Stimulated activated naive CD8-positive, alpha-beta T cell treated with anti-CD3 and anti-CD28 coated beads, Interleukin-15, Interleukin-2, amounts not matched to agents 100 ng/mL and 50 ng/mL, for 24 hours (primary cell): Measurements from ENCODE around the gene PSAT1.

Experiments used
- H3K27ac Mint-ChIP-seq: one replicate; pipeline ENCODE4 v1.8.0; 2021; ENCODE audit warnings: mild to moderate bottlenecking, mixed read lengths
- H3K27me3 Mint-ChIP-seq: one replicate; pipeline ENCODE4 v1.8.0; 2021; ENCODE audit warnings: mixed read lengths
- H3K36me3 Mint-ChIP-seq: one replicate; pipeline ENCODE4 v1.8.0; 2021; ENCODE audit warnings: low read depth, mixed read lengths
- H3K4me1 Mint-ChIP-seq: one replicate; pipeline ENCODE4 v1.8.0; 2021; ENCODE audit warnings: low read depth, mixed read lengths
- H3K4me3 Mint-ChIP-seq: one replicate; pipeline ENCODE4 v1.8.0; 2021; ENCODE audit warnings: mild to moderate bottlenecking, mixed read lengths
- H3K9me3 Mint-ChIP-seq: one replicate; pipeline ENCODE4 v1.8.0; 2021; ENCODE audit warnings: mixed read lengths

Gene PSAT1

GRCh38 chr9:78286125-78286524 is 10.8 kb upstream of the PSAT1 start:
- no peak overlapping the region for H3K4me3 Mint-ChIP-seq
- H3K4me1 Mint-ChIP-seq, result no peaks in the 10 kb centered on the region

GRCh38 chr9:78286946-78287388 is 10.0 kb upstream of the PSAT1 start:
- Mint-ChIP-seq H3K4me3 (no peak overlapping the region), H3K36me3 (no peaks in the 10 kb centered on the region), H3K27me3 (peaks cover 6% of the 10 kb centered on the region), H3K4me1 (no peaks in the 10 kb centered on the region), H3K27ac (no peak overlapping the region), H3K9me3 (peaks cover 4% of the 10 kb centered on the region)

More at GRCh38 chr9:78286125-78286524, 10.8 kb upstream of the PSAT1 start:
- Mint-ChIP-seq H3K27ac (no peak overlapping the region), H3K9me3 (peaks cover 4% of the 10 kb centered on the region), H3K27me3 (peaks cover 6% of the 10 kb centered on the region), H3K36me3 (no peaks in the 10 kb centered on the region)

- no peaks in the 10 kb centered on the region for H3K36me3 Mint-ChIP-seq
- H3K27ac Mint-ChIP-seq, result no peak overlapping the region
- peaks cover 4% of the 10 kb centered on the region for H3K9me3 Mint-ChIP-seq
- H3K27me3 Mint-ChIP-seq, result peaks cover 6% of the 10 kb centered on the region
- H3K4me3 Mint-ChIP-seq, result no peak overlapping the region
- peaks cover 10% of the 10 kb centered on the region for H3K4me1 Mint-ChIP-seq
Observed at GRCh38 chr9:78288214-78288892, 8.6 kb upstream of the PSAT1 start.

GRCh38 chr9:78289474-78289873 is 7.5 kb upstream of the PSAT1 start:
- no peaks in the 10 kb centered on the region for H3K9me3 Mint-ChIP-seq
- H3K4me1 Mint-ChIP-seq, result peaks cover 14% of the 10 kb centered on the region
- no peak overlapping the region for H3K27ac Mint-ChIP-seq
- peaks cover 6% of the 10 kb centered on the region for H3K27me3 Mint-ChIP-seq
- H3K36me3 Mint-ChIP-seq, result no peaks in the 10 kb centered on the region
- no peak overlapping the region for H3K4me3 Mint-ChIP-seq

GRCh38 chr9:78291240-78291925 is 5.5 kb upstream of the PSAT1 start:
- no peak overlapping the region for H3K27ac Mint-ChIP-seq
- no peaks in the 10 kb centered on the region for H3K27me3 Mint-ChIP-seq
- H3K9me3 Mint-ChIP-seq, result no peaks in the 10 kb centered on the region
- H3K36me3 Mint-ChIP-seq, result no peaks in the 10 kb centered on the region
- no peak overlapping the region for H3K4me3 Mint-ChIP-seq
- H3K4me1 Mint-ChIP-seq, result peaks cover 24% of the 10 kb centered on the region

GRCh38 chr9:78292026-78292425 is 4.9 kb upstream of the PSAT1 start:
- H3K4me3 Mint-ChIP-seq, result no peak overlapping the region
- H3K27me3 Mint-ChIP-seq, result no peaks in the 10 kb centered on the region
- peaks cover 28% of the 10 kb centered on the region for H3K4me1 Mint-ChIP-seq
- no peaks in the 10 kb centered on the region for H3K36me3 Mint-ChIP-seq
- H3K9me3 Mint-ChIP-seq, result no peaks in the 10 kb centered on the region
- no peak overlapping the region for H3K27ac Mint-ChIP-seq

GRCh38 chr9:78292716-78293497 is 4.0 kb upstream of the PSAT1 start:
- Mint-ChIP-seq H3K36me3 (no peaks in the 10 kb centered on the region), H3K9me3 (no peaks in the 10 kb centered on the region), H3K27ac (peak overlapping the region; percentile 40), H3K27me3 (no peaks in the 10 kb centered on the region), H3K4me1 (peaks cover 32% of the 10 kb centered on the region), H3K4me3 (peak overlapping the region; percentile 50)

GRCh38 chr9:78294290-78295176 is 2.4 kb upstream of the PSAT1 start:
- Mint-ChIP-seq H3K4me3 (no peak overlapping the region), H3K27ac (no peak overlapping the region), H3K27me3 (no peaks in the 10 kb centered on the region), H3K9me3 (no peaks in the 10 kb centered on the region), H3K4me1 (peaks cover 43% of the 10 kb centered on the region), H3K36me3 (peaks cover 8% of the 10 kb centered on the region)

GRCh38 chr9:78295177-78295575 is 1.7 kb upstream of the PSAT1 start:
- peaks cover 12% of the 10 kb centered on the region for H3K36me3 Mint-ChIP-seq
- no peaks in the 10 kb centered on the region for H3K9me3 Mint-ChIP-seq
- no peak overlapping the region for H3K4me3 Mint-ChIP-seq
- no peaks in the 10 kb centered on the region for H3K27me3 Mint-ChIP-seq
- no peak overlapping the region for H3K27ac Mint-ChIP-seq
- H3K4me1 Mint-ChIP-seq, result peaks cover 47% of the 10 kb centered on the region

GRCh38 chr9:78295731-78296130 is 1.2 kb upstream of the PSAT1 start:
- Mint-ChIP-seq H3K9me3 (no peaks in the 10 kb centered on the region), H3K36me3 (peaks cover 15% of the 10 kb centered on the region), H3K27ac (peak overlapping the region; percentile 93), H3K4me3 (peak overlapping the region; percentile 91), H3K27me3 (no peaks in the 10 kb centered on the region), H3K4me1 (peaks cover 47% of the 10 kb centered on the region)

GRCh38 chr9:78296201-78296892 is 578 bp upstream of the PSAT1 start:
- H3K9me3 Mint-ChIP-seq, result no peaks in the 10 kb centered on the region
- peak overlapping the region; percentile 91 for H3K4me3 Mint-ChIP-seq
- peaks cover 21% of the 10 kb centered on the region for H3K36me3 Mint-ChIP-seq
- peak overlapping the region; percentile 93 for H3K27ac Mint-ChIP-seq
- H3K4me1 Mint-ChIP-seq, result peaks cover 47% of the 10 kb centered on the region
- no peaks in the 10 kb centered on the region for H3K27me3 Mint-ChIP-seq

- no peaks in the 10 kb centered on the region for H3K27me3 Mint-ChIP-seq
- no peaks in the 10 kb centered on the region for H3K9me3 Mint-ChIP-seq
Observed at GRCh38 chr9:78297672-78297961, 692 bp downstream of the PSAT1 start.

GRCh38 chr9:78298046-78298765 is 1.3 kb downstream of the PSAT1 start:
- Mint-ChIP-seq H3K4me3 (peak overlapping the region; percentile 91), H3K9me3 (no peaks in the 10 kb centered on the region), H3K27ac (peak overlapping the region; percentile 89), H3K36me3 (peaks cover 33% of the 10 kb centered on the region), H3K27me3 (no peaks in the 10 kb centered on the region), H3K4me1 (peaks cover 38% of the 10 kb centered on the region)

More at GRCh38 chr9:78297672-78297961, 692 bp downstream of the PSAT1 start:
- Mint-ChIP-seq H3K36me3 (peaks cover 30% of the 10 kb centered on the region), H3K4me1 (peaks cover 44% of the 10 kb centered on the region), H3K27ac (peak overlapping the region; percentile 89), H3K4me3 (peak overlapping the region; percentile 91)
